Measurements from ENCODE around the gene TRPV2. TPM values are rescaled to one million over a fixed set of nuclear protein-coding genes. Genes with fewer than 3 reads are reported as not detected.

The TRPV2 gene
- total and polyA plus RNA-seq, 2 of the 4 experiments (the other 2 are of a cell fraction), result 30.8 to 32.8 TPM

DNA sequence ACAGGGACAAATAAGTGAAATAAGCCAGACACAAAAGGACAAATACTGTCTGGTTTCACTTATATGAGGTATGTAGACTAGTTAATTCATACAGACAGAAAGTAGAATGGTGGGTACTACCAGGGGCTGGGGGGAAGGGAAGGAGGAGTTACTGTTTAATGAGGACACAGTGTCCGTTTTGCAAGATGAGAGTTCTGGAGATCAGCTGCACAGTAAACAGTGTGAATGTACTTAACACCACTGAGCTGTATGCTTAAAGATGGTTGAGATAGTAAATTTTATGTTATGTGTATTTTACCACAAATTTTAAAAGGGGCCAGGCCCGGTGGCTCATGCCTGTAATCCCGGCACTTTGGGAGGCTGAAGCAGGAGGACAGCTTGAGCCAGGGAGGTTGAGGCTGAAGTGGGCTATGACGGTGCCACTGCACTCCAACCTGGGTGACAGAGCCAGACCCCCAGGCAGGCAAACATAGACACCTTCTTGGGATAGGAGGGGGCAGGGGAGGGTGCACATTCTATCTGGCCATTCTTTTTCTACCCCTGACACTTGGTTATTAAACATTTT, 53.1 kb downstream of the TRPV2 start:
- no peak overlapping the region for H3K56ac ChIP-seq (ENCODE audit: extremely low read depth, insufficient read depth, low read length)
- POLR2A ChIA-PET (ENCODE audit: unreplicated experiment), result no interaction called here
- H3K4ac ChIP-seq (ENCODE audit: low read depth, low read length), result no peak overlapping the region
- no peak overlapping the region for H2AK9ac ChIP-seq (replicated peaks; ENCODE audit: low read depth, low read length, poor library complexity)
- BruUV-seq (replicated peaks), result no TSS peak
- H4K91ac ChIP-seq (ENCODE audit: insufficient read depth, low read depth, low read length), result no peak overlapping the region
- intact Hi-C loops (cut with micrococcal nuclease), result no loop called here
- H3K9me1 ChIP-seq (ENCODE audit: insufficient read depth, low read length), result peaks cover 4% of the 10 kb centered on the region; the same call in 1 of the 2 replicates
- no peak for TF ChIP-seq FOS (IDR thresholded peaks at IDR 0.05; ENCODE audit: low read depth, low read length)
- TF ChIP-seq, protein P1, sequence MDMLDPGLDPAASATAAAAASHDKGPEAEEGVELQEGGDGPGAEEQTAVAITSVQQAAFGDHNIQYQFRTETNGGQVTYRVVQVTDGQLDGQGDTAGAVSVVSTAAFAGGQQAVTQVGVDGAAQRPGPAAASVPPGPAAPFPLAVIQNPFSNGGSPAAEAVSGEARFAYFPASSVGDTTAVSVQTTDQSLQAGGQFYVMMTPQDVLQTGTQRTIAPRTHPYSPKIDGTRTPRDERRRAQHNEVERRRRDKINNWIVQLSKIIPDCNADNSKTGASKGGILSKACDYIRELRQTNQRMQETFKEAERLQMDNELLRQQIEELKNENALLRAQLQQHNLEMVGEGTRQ (IDR thresholded peaks at IDR 0.05; ENCODE audit: low read depth, low read length), result no peak
- TF ChIP-seq CHD1 (IDR thresholded peaks at IDR 0.05; ENCODE audit: low read depth, low read length), result no peak
- no peak for TF ChIP-seq POLR2A (IDR thresholded peaks at IDR 0.05; ENCODE audit: low read depth, low read length)
- no peak for TF ChIP-seq MAZ (IDR thresholded peaks at IDR 0.05; ENCODE audit: borderline replicate concordance, low read depth, low read length)
- no peak for TF ChIP-seq MAFK (IDR thresholded peaks at IDR 0.05; ENCODE audit: low read depth, low read length)
- TF ChIP-seq MXI1 (IDR thresholded peaks at IDR 0.05; ENCODE audit: borderline replicate concordance, low read depth, low read length), result no peak
- no peak for TF ChIP-seq RAD21 (IDR thresholded peaks at IDR 0.05; ENCODE audit: low read length)
- no peak for TF ChIP-seq NFE2L2 (IDR thresholded peaks at IDR 0.05; ENCODE audit: low read depth, low read length)
- no peak for TF ChIP-seq BHLHE40 (IDR thresholded peaks at IDR 0.05; ENCODE audit: low read depth, low read length)
- no peak for TF ChIP-seq RCOR1 (IDR thresholded peaks at IDR 0.05; ENCODE audit: insufficient replicate concordance, low read length)
- TF ChIP-seq RFX5 (IDR thresholded peaks at IDR 0.05; ENCODE audit: low read depth, low read length), result no peak
- TF ChIP-seq, protein P2, sequence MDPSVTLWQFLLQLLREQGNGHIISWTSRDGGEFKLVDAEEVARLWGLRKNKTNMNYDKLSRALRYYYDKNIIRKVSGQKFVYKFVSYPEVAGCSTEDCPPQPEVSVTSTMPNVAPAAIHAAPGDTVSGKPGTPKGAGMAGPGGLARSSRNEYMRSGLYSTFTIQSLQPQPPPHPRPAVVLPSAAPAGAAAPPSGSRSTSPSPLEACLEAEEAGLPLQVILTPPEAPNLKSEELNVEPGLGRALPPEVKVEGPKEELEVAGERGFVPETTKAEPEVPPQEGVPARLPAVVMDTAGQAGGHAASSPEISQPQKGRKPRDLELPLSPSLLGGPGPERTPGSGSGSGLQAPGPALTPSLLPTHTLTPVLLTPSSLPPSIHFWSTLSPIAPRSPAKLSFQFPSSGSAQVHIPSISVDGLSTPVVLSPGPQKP (IDR thresholded peaks at IDR 0.05; ENCODE audit: borderline replicate concordance, low read depth, low read length), result no peak
- TF ChIP-seq, protein P3, sequence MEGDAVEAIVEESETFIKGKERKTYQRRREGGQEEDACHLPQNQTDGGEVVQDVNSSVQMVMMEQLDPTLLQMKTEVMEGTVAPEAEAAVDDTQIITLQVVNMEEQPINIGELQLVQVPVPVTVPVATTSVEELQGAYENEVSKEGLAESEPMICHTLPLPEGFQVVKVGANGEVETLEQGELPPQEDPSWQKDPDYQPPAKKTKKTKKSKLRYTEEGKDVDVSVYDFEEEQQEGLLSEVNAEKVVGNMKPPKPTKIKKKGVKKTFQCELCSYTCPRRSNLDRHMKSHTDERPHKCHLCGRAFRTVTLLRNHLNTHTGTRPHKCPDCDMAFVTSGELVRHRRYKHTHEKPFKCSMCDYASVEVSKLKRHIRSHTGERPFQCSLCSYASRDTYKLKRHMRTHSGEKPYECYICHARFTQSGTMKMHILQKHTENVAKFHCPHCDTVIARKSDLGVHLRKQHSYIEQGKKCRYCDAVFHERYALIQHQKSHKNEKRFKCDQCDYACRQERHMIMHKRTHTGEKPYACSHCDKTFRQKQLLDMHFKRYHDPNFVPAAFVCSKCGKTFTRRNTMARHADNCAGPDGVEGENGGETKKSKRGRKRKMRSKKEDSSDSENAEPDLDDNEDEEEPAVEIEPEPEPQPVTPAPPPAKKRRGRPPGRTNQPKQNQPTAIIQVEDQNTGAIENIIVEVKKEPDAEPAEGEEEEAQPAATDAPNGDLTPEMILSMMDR (conservative IDR thresholded peaks at IDR 0.05; ENCODE audit: low read depth, low read length), result no peak
- TF ChIP-seq SMC3 (IDR thresholded peaks at IDR 0.05; ENCODE audit: low read depth, low read length), result no peak
- no peak for TF ChIP-seq CEBPB (IDR thresholded peaks at IDR 0.05; ENCODE audit: low read depth, low read length)
- no peaks in the 10 kb centered on the region for H3K36me3 ChIP-seq (ENCODE audit: control insufficient read depth, insufficient read depth, low read length)
- no peak overlapping the region for H2BK15ac ChIP-seq (ENCODE audit: low read depth, low read length)
- H3K27ac ChIP-seq (ENCODE audit: insufficient read depth, low read length), result no peak overlapping the region
- H3K27me3 ChIP-seq (ENCODE audit: control insufficient read depth, insufficient read depth, low read length), result no peaks in the 10 kb centered on the region
- H2AFZ ChIP-seq (replicated peaks; ENCODE audit: low read length, poor library complexity), result no peak overlapping the region
- H4K5ac ChIP-seq (ENCODE audit: low read depth, low read length), result no peak overlapping the region
- no peak overlapping the region for H2AK5ac ChIP-seq (ENCODE audit: low read depth, low read length)
- H3K4me1 ChIP-seq (ENCODE audit: control insufficient read depth, insufficient read depth, low read length), result peaks cover 3% of the 10 kb centered on the region
- dilution Hi-C loops (cut with HindIII; ENCODE audit: low sequenced_read_pairs, unreplicated experiment), result no loop called here
- no peak overlapping the region for H4K8ac ChIP-seq (ENCODE audit: low read depth in 2 of 2, low read length in 2 of 2)
- H3K9me3 ChIP-seq (ENCODE audit: control insufficient read depth, insufficient read depth, low read length), result no peaks in the 10 kb centered on the region
- no peak overlapping the region for H3K18ac ChIP-seq (ENCODE audit: low read depth, low read length)
- H3K4me2 ChIP-seq (ENCODE audit: low read depth, low read length), result no peak overlapping the region
- CTCF ChIA-PET, result no interaction called here
- WGBS, 2 experiments (ENCODE audit: extremely low coverage in 2 of 2, insufficient read length in 1 of 2), result no CpG with 5 or more reads among the region's 4 CpGs
- in situ Hi-C loops (cut with MboI; ENCODE audit: low sequenced_read_pairs), result loop anchor here (5.0 kb wide), 1 partner anchor 49 kb away; no protein-coding TSS in a partner anchor
- no peak overlapping the region for H3K9ac ChIP-seq (ENCODE audit: low read depth, low read length)
- no peaks in the 10 kb centered on the region for H3K79me1 ChIP-seq (ENCODE audit: low read depth in 1 of 2, low read length in 2 of 2)
- no peak for DNase-seq
- no peak overlapping the region for H2BK5ac ChIP-seq (ENCODE audit: low read depth, low read length, poor library complexity, severe bottlenecking)
- no peak overlapping the region for H3K23ac ChIP-seq (ENCODE audit: low read depth, low read length)
- H4K20me1 ChIP-seq (ENCODE audit: insufficient read depth, low read length), result peaks cover 3% of the 10 kb centered on the region
- H3K14ac ChIP-seq (replicated peaks; ENCODE audit: low read depth, low read length), result no peak overlapping the region
- no peak for ATAC-seq (ENCODE audit: low read depth)
- no peak overlapping the region for H2BK20ac ChIP-seq (ENCODE audit: low read depth, low read length)
- H2BK120ac ChIP-seq (ENCODE audit: low read depth, low read length), result no peak overlapping the region
- no peak overlapping the region for H3K4me3 ChIP-seq (ENCODE audit: insufficient read depth, low read depth, low read length)

All from IMR-90 (cell line).